ENCODE data around the gene NT5M.

- TF ChIP-seq CTCF (conservative IDR thresholded peaks at IDR 0.05; ENCODE audit: low read length) (no peak), EZH2phosphoT487 (IDR thresholded peaks at IDR 0.05; ENCODE audit: borderline replicate concordance) (no peak)
Measured at GRCh38 chr17:17295141-17295540, 8.0 kb upstream of the NT5M start.
